H1 (cell line): Measurements from ENCODE around the gene ACTR6. TPM values are rescaled to one million over a fixed set of nuclear protein-coding genes. Genes with fewer than 3 reads are reported as not detected.
"Not testable (repeated sequence)": the region's sequence is repeated elsewhere in the genome, so short reads cannot be mapped to it uniquely, and the experiment has no call there.

Experiments used
- CTCF ChIA-PET: fragments of 300-600 bp; sonication (Branson Sonifier 250); formaldehyde crosslinking; loops from one replicate; lab custom pipeline; 2021; ENCODE audit not compliant: partially characterized antibody; lab: Charles Lee
- POLR2A ChIA-PET: fragments of 300-600 bp; sonication (Branson Sonifier 250); formaldehyde crosslinking; loops from one replicate; lab custom pipeline; 2021; ENCODE audit warnings: inconsistent platforms; ENCODE audit not compliant: partially characterized antibody; lab: Charles Lee
- DNase-seq, 2 experiments: peaks; one replicate each; pipeline versions ENCODE4 v3.0.0 to v3.0.0-alpha.2; 2010 to 2022; ENCODE audit warnings: low spot score in 2 of 2, low read depth in 1 of 2, mixed read lengths in 1 of 2
- FAIRE-seq: peaks from 2 replicates; lab custom pipeline; 2011; peaks lifted over from hg19 to GRCh38; lab: Jason Lieb, UNC
- H2AFZ ChIP-seq: 2 replicates; pipeline ENCODE4 v1.8.1; 2012; ENCODE audit warnings: low read length, inconsistent platforms
- H2AK5ac ChIP-seq: 2 replicates; pipeline ENCODE4 v1.6.1; 2013; ENCODE audit warnings: low read depth, low read length
- H2BK120ac ChIP-seq: replicated peaks from 2 replicates; pipeline ENCODE3; 2013; ENCODE audit warnings: low read depth, low read length, inconsistent platforms
- H2BK12ac ChIP-seq: 2 replicates; pipeline ENCODE4 v1.6.1; 2013; ENCODE audit warnings: low read depth, low read length
- H2BK15ac ChIP-seq: 2 replicates; pipeline ENCODE4 v1.6.1; 2013; ENCODE audit warnings: low read length
- H2BK20ac ChIP-seq: 2 replicates; pipeline ENCODE4 v1.6.1; 2013; ENCODE audit warnings: low read length
- H2BK5ac ChIP-seq: 2 replicates; pipeline ENCODE4 v1.6.1; 2013; ENCODE audit warnings: low read depth, low read length
- H3K14ac ChIP-seq: 2 replicates; pipeline ENCODE4 v1.6.1; 2013; ENCODE audit warnings: inconsistent platforms; ENCODE audit not compliant: insufficient read length
- H3K18ac ChIP-seq: 2 replicates; pipeline ENCODE4 v1.6.1; 2013; ENCODE audit warnings: low read length; ENCODE audit errors: extremely low read depth
- H3K23ac ChIP-seq: 2 replicates; pipeline ENCODE4 v1.6.1; 2013; ENCODE audit warnings: inconsistent platforms; ENCODE audit not compliant: insufficient read length
- H3K23me2 ChIP-seq: 2 replicates; pipeline ENCODE4 v1.6.1; 2013; ENCODE audit warnings: low read depth, low read length
- H3K27ac ChIP-seq: 2 replicates; pipeline ENCODE4 v1.6.1; 2011; ENCODE audit warnings: low read depth, low read length, inconsistent platforms
- H3K27me3 ChIP-seq, 4 experiments: replicated peaks in 1 of 4; 1 replicate in 1 of 4; 2 replicates in 3 of 4; pipeline versions ENCODE4 v1.6.1 to v1.8.1; 2011 to 2013; ENCODE audit warnings: low read length in 3 of 4, mild to moderate bottlenecking in 3 of 4, inconsistent platforms in 2 of 4, mixed read lengths in 2 of 4, moderate library complexity in 1 of 4; ENCODE audit not compliant: control insufficient read depth in 3 of 4, insufficient read depth in 3 of 4; ENCODE audit errors: extremely low read depth in 1 of 4
- H3K36me3 ChIP-seq, 4 experiments: 2 replicates each; pipeline versions ENCODE4 v1.6.1 to v1.8.1; 2011 to 2013; ENCODE audit warnings: mild to moderate bottlenecking in 4 of 4, low read length in 3 of 4, moderate library complexity in 2 of 4, control low read depth in 1 of 4, inconsistent platforms in 1 of 4; ENCODE audit not compliant: insufficient read depth in 4 of 4, control insufficient read depth in 2 of 4
- H3K4ac ChIP-seq: replicated peaks from 2 replicates; pipeline ENCODE3; 2013; ENCODE audit warnings: low read length, low read depth, mixed read lengths, inconsistent platforms; ENCODE audit not compliant: insufficient read length
- H3K4me1 ChIP-seq, 4 experiments: replicated peaks in 1 of 4; 1 replicate in 1 of 4; 2 replicates in 3 of 4; pipeline versions ENCODE4 v1.6.1 to v1.8.1; 2011 to 2013; ENCODE audit warnings: low read length in 3 of 4, inconsistent platforms in 2 of 4, mixed read lengths in 1 of 4; ENCODE audit not compliant: insufficient read depth in 4 of 4, control insufficient read depth in 3 of 4
- H3K4me2 ChIP-seq, 2 experiments: 2 replicates each; pipeline versions ENCODE4 v1.6.1 to v1.8.1; 2011 to 2013; ENCODE audit warnings: low read depth in 2 of 2, low read length in 2 of 2, control low read depth in 1 of 2, inconsistent platforms in 1 of 2, mild to moderate bottlenecking in 1 of 2; ENCODE audit not compliant: insufficient read depth in 1 of 2
- H3K4me3 ChIP-seq, 4 experiments: fragments of 200-600, 300-600 bp in 1 of 4; sonication (generic), shearing (Covaris generic), sonication (Bioruptor Twin) in 1 of 4; 2 replicates each; pipeline versions ENCODE4 v1.5.1 to v1.8.1; 2011 to 2016; ENCODE audit warnings: low read length in 4 of 4, low read depth in 3 of 4, control low read depth in 2 of 4, inconsistent platforms in 2 of 4, mild to moderate bottlenecking in 2 of 4, mixed read lengths in 1 of 4, moderate library complexity in 1 of 4; ENCODE audit not compliant: insufficient read depth in 2 of 4; ENCODE audit errors: extremely low read depth in 1 of 4
- H3K56ac ChIP-seq: replicated peaks from 2 replicates; pipeline ENCODE3; 2013; ENCODE audit warnings: low read depth, mild to moderate bottlenecking, mixed read lengths, low read length, inconsistent platforms; ENCODE audit not compliant: insufficient read length
- H3K79me1 ChIP-seq: 2 replicates; pipeline ENCODE4 v1.6.1; 2013; ENCODE audit warnings: low read depth, low read length, control low read depth
- H3K79me2 ChIP-seq, 2 experiments: 2 replicates each; pipeline versions ENCODE4 v1.6.1 to v1.8.1; 2012 to 2013; ENCODE audit warnings: low read length in 2 of 2, mild to moderate bottlenecking in 2 of 2, inconsistent platforms in 1 of 2; ENCODE audit not compliant: insufficient read depth in 2 of 2, control insufficient read depth in 1 of 2
- H3K9ac ChIP-seq, 4 experiments: replicated peaks in 1 of 4; 1 replicate in 1 of 4; 2 replicates in 3 of 4; pipeline versions ENCODE4 v1.6.1 to v1.8.1; 2011 to 2013; ENCODE audit warnings: low read depth in 3 of 4, low read length in 3 of 4, control low read depth in 2 of 4, mild to moderate bottlenecking in 2 of 4, moderate library complexity in 2 of 4, inconsistent platforms in 1 of 4; ENCODE audit errors: extremely low read depth in 1 of 4
- H3K9me3 ChIP-seq, 2 experiments: 2 replicates each; pipeline versions ENCODE4 v1.6.1 to v1.8.1; 2012 to 2013; ENCODE audit warnings: mild to moderate bottlenecking in 2 of 2, moderate library complexity in 2 of 2, control low read depth in 1 of 2, inconsistent platforms in 1 of 2, low read depth in 1 of 2, low read length in 1 of 2, mixed read lengths in 1 of 2; ENCODE audit not compliant: insufficient read depth in 2 of 2
- H4K20me1 ChIP-seq, 2 experiments: replicated peaks in 1 of 2; 2 replicates each; pipeline versions ENCODE3 to v1.8.1; 2011 to 2013; ENCODE audit warnings: inconsistent platforms in 2 of 2, low read length in 2 of 2, mild to moderate bottlenecking in 1 of 2; ENCODE audit not compliant: insufficient read depth in 2 of 2, control insufficient read depth in 1 of 2
- H4K5ac ChIP-seq: 2 replicates; pipeline ENCODE4 v1.6.1; 2013; ENCODE audit warnings: low read length, low read depth, mixed read lengths, inconsistent platforms; ENCODE audit not compliant: insufficient read length
- H4K8ac ChIP-seq: 2 replicates; pipeline ENCODE4 v1.8.0; 2013; ENCODE audit warnings: mild to moderate bottlenecking, moderate library complexity, low read length, inconsistent platforms; ENCODE audit not compliant: insufficient read depth; ENCODE audit errors: extremely low read depth
- H4K91ac ChIP-seq: replicated peaks from 2 replicates; pipeline ENCODE3; 2013; ENCODE audit warnings: low read length, mixed read lengths, inconsistent platforms; ENCODE audit not compliant: insufficient read length
- ATF3 ChIP-seq: IDR thresholded peaks from 2 replicates; pipeline ENCODE4 v1.6.1; 2011; ENCODE audit warnings: low read depth, mild to moderate bottlenecking, low read length; ENCODE audit not compliant: insufficient read depth
- JUND ChIP-seq: IDR thresholded peaks from 2 replicates; pipeline ENCODE4 v1.6.1; 2011; ENCODE audit warnings: mild to moderate bottlenecking, improper control_type of control experiment, low read length
- PHF8 ChIP-seq: fragments of 200-600 bp; sonication (generic); conservative IDR thresholded peaks from 2 replicates; pipeline ENCODE4 v1.7.1; 2012; ENCODE audit warnings: low read depth, mild to moderate bottlenecking, inconsistent platforms, low read length, moderate library complexity
- SIN3A ChIP-seq, 2 experiments: IDR thresholded peaks in 1 of 2; conservative IDR thresholded peaks in 1 of 2; 2 replicates each; pipeline ENCODE4 v1.6.1; 2011 to 2012; ENCODE audit warnings: low read length in 2 of 2, improper control_type of control experiment in 1 of 2, low read depth in 1 of 2, mild to moderate bottlenecking in 1 of 2
- WGBS, 2 experiments: shearing (Covaris generic) in 1 of 2; methylation state at CpG; one replicate each; pipeline versions ENCODE4 v1.1.6 to v1.1.7; 2013 to 2015; ENCODE audit warnings: low lambda C conversion rate in 2 of 2, mixed read lengths in 2 of 2, inconsistent platforms in 1 of 2, low coverage in 1 of 2, missing lambda C conversion rate in 1 of 2; ENCODE audit not compliant: insufficient replicate concordance in 2 of 2, insufficient coverage in 1 of 2, insufficient read length in 1 of 2; ENCODE audit errors: extremely low coverage in 1 of 2, missing lambda C conversion rate in 1 of 2; 5-methylcytosine and 5-hydroxymethylcytosine counted together
- polyA plus RNA-seq, 7 experiments: library from polyadenylated mRNA; depleted of rRNA in 3 of 7; stranded (reverse) in 5 of 7; unstranded in 2 of 7; fragments of >200 nt in 5 of 7; fragments of 200-250 nt in 2 of 7; gene quantifications; 1 replicate in 5 of 7; 2 replicates in 1 of 7; 4 replicates in 1 of 7; pipeline versions ENCODE4 v1.2.1 to v1.2.3, GENCODE V29; 2011 to 2013; ENCODE audit warnings: missing spikeins in 2 of 7, mixed read lengths in 2 of 7
- total RNA-seq: library from RNA; stranded (reverse); fragmentation: NEBNext Ultra II Directional; extraction: Animal tissue kit (Norgen Biotek cat#: 25700); gene quantifications from 2 replicates; pipeline ENCODE4 v1.2.1, GENCODE V29; 2021

The ACTR6 gene
- total and polyA plus RNA-seq, 2 of the 8 experiments (the other 6 are each of a cell fraction or from before 2014, with no cell fraction given), result 10.2 to 36.8 TPM

GRCh38 chr12:100229876-100230275 is 29.3 kb downstream of the ACTR6 start (continued):
- no peak for TF ChIP-seq ATF3
- TF ChIP-seq JUND, result no peak
- TF ChIP-seq SIN3A (conservative IDR thresholded peaks at IDR 0.05 in 1 of 2, IDR thresholded peaks at IDR 0.05 in 1 of 2; ENCODE audit: low read depth in 1 of 2, low read length in 2 of 2), result no peak
- TF ChIP-seq PHF8, result no peak

- POLR2A ChIA-PET, DNase-seq, H3K4me3 ChIP-seq, H4K91ac ChIP-seq, H2BK20ac ChIP-seq, H3K14ac ChIP-seq, H3K23ac ChIP-seq, H4K8ac ChIP-seq, H3K18ac ChIP-seq, H2BK15ac ChIP-seq, H3K4ac ChIP-seq, H2BK12ac ChIP-seq, H3K56ac ChIP-seq, H3K4me2 ChIP-seq, H2BK120ac ChIP-seq, H3K79me2 ChIP-seq, H3K27ac ChIP-seq, H2AFZ ChIP-seq, H3K27me3 ChIP-seq, FAIRE-seq, H3K9me3 ChIP-seq, H3K79me1 ChIP-seq, H2BK5ac ChIP-seq, H4K20me1 ChIP-seq, H4K5ac ChIP-seq, H3K4me1 ChIP-seq, H3K23me2 ChIP-seq, H3K36me3 ChIP-seq, H3K9ac ChIP-seq, H2AK5ac ChIP-seq: not testable (repeated sequence)
- 88% methylated on average over 3 of the region's 3 CpGs; no CpG with 5 or more reads in 1 of the 2 experiments for WGBS, 2 experiments
- CTCF ChIA-PET, result interaction anchor here (0.7 to 1.3 kb wide), 5 partner anchors 12 to 173 kb away, joined by 3 to 4 read pairs (median 3); no protein-coding TSS in a partner anchor
Observed at GRCh38 chr12:100231873-100232272, 31.3 kb downstream of the ACTR6 start.
